Umbilical cord (tissue), 2 donors: ENCODE data around the gene ENTREP3. TPM values are rescaled to one million over a fixed set of nuclear protein-coding genes. Genes with fewer than 3 reads are reported as not detected.
A peak's percentile ranks its signal among the peaks of the same experiment; 100 is the strongest.

Experiments
- DNase-seq: peaks from one replicate; pipeline ENCODE4 v3.0.0-alpha.2; 2015; ENCODE audit warnings: low spot score
- total RNA-seq: library from RNA; depleted of rRNA; stranded (reverse); fragments of >200 nt; gene quantifications from one replicate; pipeline ENCODE4 v1.2.3, GENCODE V29; 2014; ENCODE audit warnings: low replicate concordance; ENCODE audit not compliant: insufficient read depth

Gene ENTREP3
- total RNA-seq, 1 donor from 2014 or later: 1.2 TPM

DNA sequence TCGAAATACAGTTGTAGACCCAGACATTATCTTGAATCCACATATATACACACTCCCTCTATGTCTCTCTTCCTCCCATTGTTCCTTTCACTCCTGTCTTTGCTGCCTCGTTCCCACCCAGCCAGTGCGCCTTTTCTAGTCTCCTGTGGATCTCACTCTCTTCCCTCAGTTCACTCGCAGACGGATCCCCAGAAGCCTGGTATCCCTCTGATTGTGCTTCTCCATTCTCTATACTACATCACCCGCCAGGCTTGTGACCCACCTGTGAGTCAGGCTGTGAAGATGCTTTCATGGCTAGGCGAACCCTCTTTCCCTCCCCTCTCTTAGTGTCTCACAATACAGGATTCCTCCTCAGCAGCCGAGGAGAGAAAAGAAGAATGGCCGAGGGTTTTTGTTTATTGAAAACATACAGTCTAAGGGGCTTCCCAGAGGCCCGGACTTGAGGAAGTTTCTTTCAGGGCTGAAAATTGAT is 23.4 kb upstream of the ENTREP3 start:
- no peak for DNase-seq

DNA sequence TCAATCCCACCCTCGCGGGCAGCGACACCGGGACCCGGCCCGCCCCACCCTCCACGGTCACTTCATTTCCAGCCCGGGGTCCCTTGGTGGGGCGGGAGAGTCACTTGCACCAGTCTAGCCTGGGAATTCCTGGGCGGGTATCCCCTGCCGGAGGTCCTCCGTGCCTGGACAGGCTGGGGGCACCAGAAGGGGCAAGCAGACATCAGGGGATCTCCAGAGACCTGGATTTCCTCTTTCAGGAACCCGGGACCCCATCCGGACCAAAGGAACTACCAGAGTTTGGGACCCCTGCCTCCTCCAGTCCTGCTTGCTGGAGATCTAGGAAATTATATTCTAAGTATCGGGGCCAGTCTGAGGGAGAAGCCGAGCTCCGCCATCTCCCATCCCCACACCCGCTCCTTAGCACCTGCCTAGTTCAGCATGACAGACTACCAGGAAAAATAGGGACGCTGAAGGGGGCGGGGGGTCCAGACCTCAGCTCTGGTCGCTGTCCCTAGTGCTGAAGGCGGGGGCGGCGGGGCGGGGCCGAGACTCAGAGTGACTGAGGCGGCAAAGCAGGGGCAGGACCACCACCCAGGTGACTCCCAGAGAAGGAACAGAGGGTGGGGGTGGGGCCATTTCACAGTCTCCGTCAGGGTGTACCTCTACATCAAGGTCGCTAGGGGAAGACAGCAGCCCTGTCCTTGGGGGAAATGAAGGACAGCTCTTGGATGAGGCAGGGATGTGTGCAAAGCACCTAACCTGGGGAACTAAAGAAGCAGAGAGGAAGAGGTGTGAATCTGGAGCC is 22.8 kb upstream of the ENTREP3 start:
- peak; percentile 44 for DNase-seq

GRCh38 chr1:155277070-155277901 is 22.0 kb upstream of the ENTREP3 start, which contains the start of gene HCN3:
TSS of gene HCN3 (plus strand) at chr1:155277463. CDS start at chr1:155277591, 128 bp downstream.
- DNase-seq: peak; percentile 98

- peak; percentile 97 for DNase-seq
Measured at GRCh38 chr1:155273343-155274245, 18.3 kb upstream of the ENTREP3 start, which contains the start of gene CLK2. TSS of gene CLK2 (minus strand) at chr1:155273504. CDS start at chr1:155270977, 2,527 bp downstream.

GRCh38 chr1:155272466-155273342 is 17.4 kb upstream of the ENTREP3 start:
- peak; percentile 70 for DNase-seq

DNA sequence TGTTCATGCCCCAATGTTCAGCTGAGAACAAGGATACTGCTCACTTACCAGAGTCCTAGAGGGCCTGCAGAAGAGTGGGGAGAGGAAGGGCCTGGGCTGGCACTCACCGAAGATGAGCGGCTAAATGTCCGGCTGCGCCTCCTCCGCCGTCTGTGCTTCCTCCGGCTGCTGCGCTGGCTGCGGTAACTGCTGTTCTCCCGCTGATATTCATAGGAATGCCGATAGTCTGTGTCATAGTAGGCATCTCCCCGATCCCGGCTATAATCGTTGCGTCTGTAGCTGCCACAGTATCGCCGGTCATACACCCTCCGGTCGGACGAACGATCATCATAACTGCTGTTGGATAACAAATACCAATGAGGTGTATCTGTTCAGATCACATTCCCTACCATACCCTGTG is 14.1 kb upstream of the ENTREP3 start:
- DNase-seq: no peak

- no peak for DNase-seq
Measured at GRCh38 chr1:155268630-155269029, 13.3 kb upstream of the ENTREP3 start.

DNA sequence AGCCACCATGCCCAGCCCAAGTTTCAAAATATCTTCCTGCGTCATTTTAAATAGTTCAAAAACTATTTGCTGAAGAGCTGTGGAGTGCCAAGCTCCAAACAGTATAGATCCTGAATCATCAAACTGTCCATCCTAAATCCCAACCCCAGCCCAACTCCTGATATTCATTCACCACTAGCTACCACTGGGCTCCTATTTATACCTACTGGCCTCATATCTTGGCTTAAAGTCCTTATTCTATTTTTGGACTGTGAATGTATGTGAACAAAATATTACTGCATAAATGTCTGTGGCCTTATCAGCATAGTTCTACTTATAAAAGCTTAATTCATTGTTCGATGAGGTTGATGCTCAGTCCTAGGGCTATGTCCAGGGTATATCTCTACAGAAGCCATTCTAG is 12.1 kb upstream of the ENTREP3 start:
- DNase-seq: no peak

DNA sequence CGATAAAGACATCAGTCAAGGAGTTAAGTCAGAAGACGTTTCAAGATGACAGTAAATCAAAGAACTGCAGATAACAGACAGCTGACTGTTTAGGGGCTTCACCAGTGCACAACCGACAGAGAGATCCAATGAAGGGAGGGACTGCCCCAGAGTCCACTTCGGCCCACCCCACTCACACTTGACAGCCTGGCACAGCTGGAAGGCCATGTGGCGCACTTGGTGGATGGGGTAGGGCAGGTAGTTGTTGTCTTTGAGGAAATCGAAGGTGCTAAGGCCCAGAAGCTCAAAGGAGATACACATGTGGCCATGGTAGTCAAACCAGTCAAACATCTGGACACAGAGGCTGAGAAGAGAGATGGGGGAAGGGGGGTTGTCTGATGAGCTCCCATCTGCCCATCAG is 11.3 kb upstream of the ENTREP3 start:
- no peak for DNase-seq

- no peak for DNase-seq
Measured at GRCh38 chr1:155263067-155263466, 7.8 kb upstream of the ENTREP3 start.

DNA sequence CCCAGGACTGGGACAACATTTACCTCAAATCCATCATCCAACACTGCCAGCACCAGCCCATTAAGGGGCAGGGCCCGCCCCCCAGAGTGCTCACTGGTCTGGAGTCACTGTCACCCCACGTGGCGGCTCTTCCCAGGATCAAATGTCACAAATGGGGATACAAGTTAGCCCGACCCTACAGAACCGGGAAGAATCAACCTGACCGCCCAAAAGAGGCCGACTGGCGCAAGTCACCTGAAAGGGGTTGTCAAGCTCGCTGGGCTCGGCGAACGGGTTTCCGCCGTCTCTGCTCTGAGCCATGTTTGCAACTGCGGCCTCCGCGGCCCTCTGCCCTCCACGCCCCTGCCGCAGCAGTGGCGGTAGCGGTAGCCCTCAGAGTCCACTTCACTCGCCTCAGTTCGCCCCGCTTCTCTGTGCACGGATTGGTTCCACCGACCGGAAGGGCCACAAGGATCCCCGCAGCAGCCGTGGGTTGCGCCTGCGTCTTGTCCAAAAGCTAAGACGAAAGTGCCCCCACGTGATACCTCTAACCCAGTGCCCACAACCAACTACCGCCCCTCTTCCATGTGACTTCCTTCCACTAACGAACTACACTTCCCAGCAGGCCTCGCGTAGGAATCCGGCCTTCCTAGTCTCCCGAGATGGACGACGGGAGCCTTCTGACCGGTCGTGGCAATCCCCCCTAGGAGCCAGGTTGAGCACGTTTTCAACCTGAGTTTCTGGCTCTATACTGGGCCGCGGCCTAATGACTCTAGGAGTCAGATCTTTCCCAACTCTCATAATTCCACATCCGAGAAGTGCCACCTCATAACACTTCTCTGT is 6.8 kb upstream of the ENTREP3 start, which contains the start of gene SCAMP3:
SCAMP3 (minus strand) TSS at position 509 of the 822 bp plus-strand sequence; CDS start at position 300, 209 bp downstream.
- DNase-seq: peak; percentile 99

DNA sequence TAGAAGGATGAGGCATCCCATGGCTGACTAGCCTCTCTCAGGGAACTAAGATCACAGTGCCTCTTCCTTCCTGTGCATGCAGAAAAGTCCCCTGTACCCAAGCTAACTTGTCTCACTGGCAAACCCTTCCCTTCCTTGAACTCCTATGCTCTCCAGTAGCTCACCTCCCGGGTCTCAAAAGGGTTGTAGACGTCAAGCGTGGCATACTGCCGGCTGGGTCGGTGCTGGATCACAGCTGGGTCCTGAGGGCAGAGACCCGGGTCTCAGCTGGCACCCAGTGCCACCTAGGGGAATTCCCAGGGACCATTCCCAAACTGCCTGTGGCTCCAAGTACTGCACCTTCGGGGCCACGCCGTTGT is 6.2 kb upstream of the ENTREP3 start:
- no peak for DNase-seq

DNA sequence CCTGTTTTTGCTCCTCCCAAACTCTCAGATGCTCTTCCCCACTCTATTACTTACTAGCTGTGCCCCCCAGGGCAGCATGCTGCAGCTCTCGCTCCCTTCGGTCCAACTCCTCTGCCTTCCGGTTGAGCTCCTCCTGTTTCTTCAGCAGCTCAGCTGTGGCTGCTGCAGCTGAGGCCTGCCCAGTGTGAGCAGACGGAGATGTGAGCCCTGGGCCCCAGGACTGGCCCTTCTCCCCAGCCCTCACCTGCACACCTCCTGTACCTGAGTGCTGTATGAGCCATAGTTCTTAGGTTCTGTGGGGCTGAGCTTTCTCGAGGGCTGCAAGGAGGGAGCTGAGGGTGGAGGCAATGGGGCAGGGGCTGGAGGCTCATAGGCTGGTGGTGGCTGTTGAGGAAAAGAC is 5.0 kb upstream of the ENTREP3 start:
- no peak for DNase-seq

DNA sequence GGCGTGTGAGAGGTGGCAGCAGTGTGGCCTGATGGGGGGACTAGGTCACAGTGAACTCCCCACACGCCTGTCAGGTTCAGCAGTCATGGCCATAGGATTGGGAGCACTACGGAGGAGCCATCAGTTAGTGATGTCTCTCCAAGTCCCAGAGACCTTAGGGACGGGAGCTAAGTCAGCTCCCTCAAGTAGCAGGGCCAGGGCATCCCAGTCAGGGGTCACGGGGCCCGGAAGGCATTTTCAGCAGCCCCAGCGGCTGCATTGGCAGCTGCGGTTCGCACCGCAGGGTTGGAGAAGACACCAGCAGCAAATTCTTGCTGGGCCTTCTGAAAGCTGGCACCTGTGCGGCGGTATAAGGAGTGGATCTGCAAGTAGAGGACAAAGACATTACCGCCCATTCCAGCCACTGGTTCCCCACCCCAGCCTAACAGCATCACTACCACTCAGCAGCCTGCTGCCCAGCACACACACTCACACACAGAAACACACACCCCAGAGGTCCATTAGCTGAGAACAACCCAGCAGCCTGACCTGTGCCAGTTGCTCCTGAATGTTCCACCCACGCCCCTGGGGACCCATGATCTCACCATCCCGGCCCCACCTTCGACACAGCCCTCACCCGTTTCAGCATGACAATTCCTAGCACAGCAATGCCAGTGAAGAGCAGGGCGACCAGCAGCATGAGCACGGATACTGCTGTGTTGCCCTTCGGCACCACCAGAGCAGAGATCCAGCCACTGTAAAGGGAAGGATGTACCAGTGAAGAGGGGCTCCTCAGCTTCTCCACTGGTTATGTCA is 972 bp upstream of the ENTREP3 start:
- no peak for DNase-seq

- no peak for DNase-seq
Measured at GRCh38 chr1:155254714-155255242, 505 bp downstream of the ENTREP3 start.

DNA sequence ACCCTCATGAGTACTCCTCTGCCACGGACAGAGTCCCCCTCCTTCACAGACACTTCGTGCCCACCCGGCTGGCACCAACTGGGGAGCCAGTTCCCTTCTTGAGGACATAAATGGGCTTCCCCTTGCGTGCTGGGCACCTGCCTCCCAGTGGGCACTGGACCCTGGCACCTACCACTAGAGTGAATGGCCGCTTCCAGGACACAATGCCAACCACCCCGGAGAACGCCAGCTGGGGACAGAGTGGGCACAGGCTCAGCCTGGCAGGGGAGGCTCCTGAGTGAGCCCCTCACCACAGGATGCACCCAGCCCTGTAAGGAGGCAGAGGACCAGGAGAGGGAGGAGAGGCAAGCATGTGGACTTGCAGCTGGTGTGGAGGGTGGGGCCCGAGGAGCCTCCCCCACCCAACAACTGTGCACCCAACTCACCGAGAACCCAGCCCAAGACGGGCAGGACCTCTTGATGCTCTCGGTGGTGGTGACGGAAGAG is 1.0 kb downstream of the ENTREP3 start:
- DNase-seq: no peak

DNA sequence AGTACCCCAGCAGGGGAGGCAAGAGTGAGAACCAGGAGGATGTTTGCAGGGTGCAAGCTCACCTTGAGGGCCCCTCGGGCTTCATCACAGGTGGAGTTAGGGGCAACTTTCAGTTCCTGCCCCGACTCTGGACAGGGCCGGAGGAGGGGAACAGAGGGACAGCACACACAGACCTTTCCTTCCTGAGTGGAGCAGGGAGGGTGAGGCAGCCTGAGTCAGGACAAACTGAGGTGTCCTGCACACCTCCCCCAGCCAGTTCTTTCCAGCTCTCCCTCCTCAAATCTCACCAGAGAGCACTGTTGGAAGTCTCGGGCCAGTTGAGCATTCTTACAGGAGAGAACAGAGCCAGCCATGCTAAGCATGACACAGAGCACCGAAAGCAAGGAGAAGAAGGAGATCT is 1.5 kb downstream of the ENTREP3 start:
- DNase-seq: no peak

GRCh38 chr1:155253208-155253607 is 2.1 kb downstream of the ENTREP3 start:
- DNase-seq: no peak
